ENCODE measurements around the gene SLC1A5. TPM values are rescaled to one million over a fixed set of nuclear protein-coding genes. Genes with fewer than 3 reads are reported as not detected.
"Not testable (repeated sequence)": the region's sequence is repeated elsewhere in the genome, so short reads cannot be mapped to it uniquely, and the experiment has no call there.

SLC1A5 gene
- total RNA-seq, 1 donor = 354 TPM

DNA sequence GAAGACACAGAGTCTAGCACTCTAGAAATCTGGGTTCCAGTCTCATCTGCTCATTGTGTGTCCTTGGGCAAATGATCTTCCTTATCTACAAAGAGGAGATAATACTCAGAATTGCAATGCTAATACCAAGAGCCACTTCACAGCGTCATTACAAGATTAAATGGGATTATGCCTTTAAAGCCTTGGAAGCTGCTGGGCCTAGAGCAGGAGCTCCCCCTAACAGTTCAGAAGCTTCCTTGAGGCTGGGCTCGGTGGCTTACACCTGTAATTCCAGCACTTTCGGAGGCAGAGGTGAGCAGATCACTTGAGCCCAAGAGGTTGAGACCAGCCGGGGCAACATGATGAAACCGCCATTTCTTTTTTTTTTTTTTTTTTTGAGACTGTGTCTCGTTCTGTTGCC, 34.7 kb upstream of the SLC1A5 start:
- Histone ChIP-seq H3K27ac (ENCODE audit: low read depth, low read length) (no peak overlapping the region), H3K4me2 (ENCODE audit: insufficient read depth, low read length) (no peak overlapping the region), H3K4me1 (ENCODE audit: insufficient read depth, low read length) (no peaks in the 10 kb centered on the region), H3K36me3 (ENCODE audit: insufficient read depth, low read length) (no peaks in the 10 kb centered on the region), H3K79me2 (ENCODE audit: insufficient read depth, low read length) (no peaks in the 10 kb centered on the region), H4K20me1 (ENCODE audit: insufficient read depth, low read length) (no peaks in the 10 kb centered on the region), H3K4me3 (ENCODE audit: insufficient read depth, low read length) (no peak overlapping the region), H3K27me3 (ENCODE audit: insufficient read depth, low read length) (no peaks in the 10 kb centered on the region), H3K9me3 (ENCODE audit: low read depth, low read length) (no peaks in the 10 kb centered on the region), H2AFZ (ENCODE audit: low read length) (no peak overlapping the region)
- TF ChIP-seq, protein P1, sequence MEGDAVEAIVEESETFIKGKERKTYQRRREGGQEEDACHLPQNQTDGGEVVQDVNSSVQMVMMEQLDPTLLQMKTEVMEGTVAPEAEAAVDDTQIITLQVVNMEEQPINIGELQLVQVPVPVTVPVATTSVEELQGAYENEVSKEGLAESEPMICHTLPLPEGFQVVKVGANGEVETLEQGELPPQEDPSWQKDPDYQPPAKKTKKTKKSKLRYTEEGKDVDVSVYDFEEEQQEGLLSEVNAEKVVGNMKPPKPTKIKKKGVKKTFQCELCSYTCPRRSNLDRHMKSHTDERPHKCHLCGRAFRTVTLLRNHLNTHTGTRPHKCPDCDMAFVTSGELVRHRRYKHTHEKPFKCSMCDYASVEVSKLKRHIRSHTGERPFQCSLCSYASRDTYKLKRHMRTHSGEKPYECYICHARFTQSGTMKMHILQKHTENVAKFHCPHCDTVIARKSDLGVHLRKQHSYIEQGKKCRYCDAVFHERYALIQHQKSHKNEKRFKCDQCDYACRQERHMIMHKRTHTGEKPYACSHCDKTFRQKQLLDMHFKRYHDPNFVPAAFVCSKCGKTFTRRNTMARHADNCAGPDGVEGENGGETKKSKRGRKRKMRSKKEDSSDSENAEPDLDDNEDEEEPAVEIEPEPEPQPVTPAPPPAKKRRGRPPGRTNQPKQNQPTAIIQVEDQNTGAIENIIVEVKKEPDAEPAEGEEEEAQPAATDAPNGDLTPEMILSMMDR (IDR thresholded peaks at IDR 0.05; ENCODE audit: extremely low read depth, low read depth, low read length) = no peak
- no peak for DNase-seq (ENCODE audit: insufficient read length, low spot score, missing footprints)

- not testable (repeated sequence) for DNase-seq (ENCODE audit: insufficient read length, low spot score, missing footprints); H3K27ac ChIP-seq (ENCODE audit: low read depth, low read length); H3K4me3 ChIP-seq (ENCODE audit: insufficient read depth, low read length); H3K4me1 ChIP-seq (ENCODE audit: insufficient read depth, low read length); H3K36me3 ChIP-seq (ENCODE audit: insufficient read depth, low read length); H3K27me3 ChIP-seq (ENCODE audit: insufficient read depth, low read length); H4K20me1 ChIP-seq (ENCODE audit: insufficient read depth, low read length); H3K9me3 ChIP-seq (ENCODE audit: low read depth, low read length); H3K4me2 ChIP-seq (ENCODE audit: insufficient read depth, low read length); H2AFZ ChIP-seq (ENCODE audit: low read length); H3K79me2 ChIP-seq (ENCODE audit: insufficient read depth, low read length)
Observed at GRCh38 chr19:46822410-46822787, 34.0 kb upstream of the SLC1A5 start.

GRCh38 chr19:46821512-46822409, 33.4 kb upstream of the SLC1A5 start:
- Histone ChIP-seq H3K27me3 (ENCODE audit: insufficient read depth, low read length) (no peaks in the 10 kb centered on the region), H3K79me2 (ENCODE audit: insufficient read depth, low read length) (no peaks in the 10 kb centered on the region), H4K20me1 (ENCODE audit: insufficient read depth, low read length) (no peaks in the 10 kb centered on the region), H3K36me3 (ENCODE audit: insufficient read depth, low read length) (no peaks in the 10 kb centered on the region), H3K4me3 (ENCODE audit: insufficient read depth, low read length) (no peak overlapping the region), H2AFZ (ENCODE audit: low read length) (peak overlapping the region; percentile 35), H3K4me2 (ENCODE audit: insufficient read depth, low read length) (no peak overlapping the region), H3K27ac (ENCODE audit: low read depth, low read length) (no peak overlapping the region), H3K4me1 (ENCODE audit: insufficient read depth, low read length) (no peaks in the 10 kb centered on the region), H3K9me3 (ENCODE audit: low read depth, low read length) (no peaks in the 10 kb centered on the region)
- TF ChIP-seq, protein P1 (IDR thresholded peaks at IDR 0.05; ENCODE audit: extremely low read depth, low read depth, low read length) = no peak
- DNase-seq (ENCODE audit: insufficient read length, low spot score, missing footprints) = peak; percentile 35

- Histone ChIP-seq H3K4me1 (ENCODE audit: insufficient read depth, low read length) (no peaks in the 10 kb centered on the region), H2AFZ (ENCODE audit: low read length) (no peak overlapping the region), H3K36me3 (ENCODE audit: insufficient read depth, low read length) (no peaks in the 10 kb centered on the region)
Observed at GRCh38 chr19:46818812-46819211, 30.4 kb upstream of the SLC1A5 start.

More at GRCh38 chr19:46818812-46819211, 30.4 kb upstream of the SLC1A5 start:
- DNase-seq (ENCODE audit: insufficient read length, low spot score, missing footprints) = peak; percentile 1
- Histone ChIP-seq H3K79me2 (ENCODE audit: insufficient read depth, low read length) (no peaks in the 10 kb centered on the region), H3K4me3 (ENCODE audit: insufficient read depth, low read length) (no peak overlapping the region), H3K27me3 (ENCODE audit: insufficient read depth, low read length) (no peaks in the 10 kb centered on the region), H3K27ac (ENCODE audit: low read depth, low read length) (no peak overlapping the region), H3K4me2 (ENCODE audit: insufficient read depth, low read length) (no peak overlapping the region), H3K9me3 (ENCODE audit: low read depth, low read length) (no peaks in the 10 kb centered on the region), H4K20me1 (ENCODE audit: insufficient read depth, low read length) (no peaks in the 10 kb centered on the region)
- TF ChIP-seq, protein P1 (IDR thresholded peaks at IDR 0.05; ENCODE audit: extremely low read depth, low read depth, low read length) = no peak

All from osteoblast (primary cell).